ENCODE data around the gene MAN1A1.
A peak's percentile ranks its signal among the peaks of the same experiment; 100 is the strongest.
"Not testable (repeated sequence)": the region's sequence is repeated elsewhere in the genome, so short reads cannot be mapped to it uniquely, and the experiment has no call there.

The MAN1A1 gene

GRCh38 chr6:119162134-119162775 lies 187.3 kb downstream of the MAN1A1 start:
- DNase-seq, result no peak

GRCh38 chr6:119161438-119161837 lies 188.1 kb downstream of the MAN1A1 start:
- no peak for DNase-seq

- DNase-seq, result no peak
Observed at GRCh38 chr6:119160911-119161310, 188.7 kb downstream of the MAN1A1 start.

- no peak for DNase-seq
Observed at GRCh38 chr6:119158057-119158848, 191.3 kb downstream of the MAN1A1 start.

- no peak for DNase-seq
Observed at GRCh38 chr6:119157506-119157815, 192.1 kb downstream of the MAN1A1 start.

GRCh38 chr6:119156757-119157505 lies 192.6 kb downstream of the MAN1A1 start:
- DNase-seq, result no peak

- DNase-seq, result not testable (repeated sequence)
Observed at GRCh38 chr6:119156082-119156481, 193.5 kb downstream of the MAN1A1 start.

- no peak for DNase-seq
Observed at GRCh38 chr6:119152187-119152586, 197.4 kb downstream of the MAN1A1 start.

- DNase-seq, result no peak
Observed at GRCh38 chr6:119148825-119149525, 200.6 kb downstream of the MAN1A1 start.

- no peak for DNase-seq
Observed at GRCh38 chr6:119148098-119148824, 201.3 kb downstream of the MAN1A1 start.

- DNase-seq, result peak; percentile 24
Observed at GRCh38 chr6:119147101-119148053, 202.2 kb downstream of the MAN1A1 start.

- DNase-seq, result no peak
Observed at GRCh38 chr6:119145111-119145510, 204.4 kb downstream of the MAN1A1 start.

GRCh38 chr6:119142637-119143036 lies 206.9 kb downstream of the MAN1A1 start:
- DNase-seq, result no peak

GRCh38 chr6:119142041-119142440 lies 207.5 kb downstream of the MAN1A1 start:
- DNase-seq, result no peak

- DNase-seq, result no peak
Observed at GRCh38 chr6:119140196-119141140, 209.1 kb downstream of the MAN1A1 start.

GRCh38 chr6:119138906-119139541 lies 210.5 kb downstream of the MAN1A1 start:
- DNase-seq, result no peak

GRCh38 chr6:119137194-119138072 lies 212.1 kb downstream of the MAN1A1 start:
- DNase-seq, result no peak

- DNase-seq, result no peak
Observed at GRCh38 chr6:119134752-119135151, 214.8 kb downstream of the MAN1A1 start.

GRCh38 chr6:119133400-119133799 lies 216.2 kb downstream of the MAN1A1 start:
- no peak for DNase-seq
